GM18861 (cell line): Measurements from ENCODE around the gene AHNAK.
"Not testable (repeated sequence)": the region's sequence is repeated elsewhere in the genome, so short reads cannot be mapped to it uniquely, and the experiment has no call there.

ENCODE experiments used
- ATAC-seq: cut with Tn5 transposase; IDR thresholded peaks from one replicate; pipeline ENCODE4 v1.9.1; 2021; ENCODE audit not compliant: unreplicated experiment

Gene AHNAK

GRCh38 chr11:62499311-62499943, 47.2 kb downstream of the AHNAK start:
- not testable (repeated sequence) for ATAC-seq

- ATAC-seq = no peak
These were observed 47.9 kb downstream of the AHNAK start for GRCh38 chr11:62498492-62499286.

DNA sequence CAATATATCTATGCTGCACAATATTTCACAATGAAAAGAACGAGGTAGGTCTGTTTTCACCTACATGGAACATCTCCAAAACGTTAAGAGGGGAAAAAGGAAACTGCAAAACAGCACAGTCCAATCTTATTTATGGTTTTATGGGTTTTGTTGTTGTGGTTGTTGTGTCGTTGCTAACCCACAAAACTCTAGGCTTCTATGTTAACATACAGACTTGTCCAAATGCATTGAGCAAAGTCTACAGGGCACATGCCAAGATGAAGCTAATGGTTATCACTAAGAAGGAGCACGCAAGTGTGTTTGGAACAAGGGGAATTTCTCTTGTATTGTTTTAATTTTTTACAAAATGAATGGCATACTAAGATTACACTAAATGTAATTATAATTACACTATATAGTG, 48.6 kb downstream of the AHNAK start:
- no peak for ATAC-seq

DNA sequence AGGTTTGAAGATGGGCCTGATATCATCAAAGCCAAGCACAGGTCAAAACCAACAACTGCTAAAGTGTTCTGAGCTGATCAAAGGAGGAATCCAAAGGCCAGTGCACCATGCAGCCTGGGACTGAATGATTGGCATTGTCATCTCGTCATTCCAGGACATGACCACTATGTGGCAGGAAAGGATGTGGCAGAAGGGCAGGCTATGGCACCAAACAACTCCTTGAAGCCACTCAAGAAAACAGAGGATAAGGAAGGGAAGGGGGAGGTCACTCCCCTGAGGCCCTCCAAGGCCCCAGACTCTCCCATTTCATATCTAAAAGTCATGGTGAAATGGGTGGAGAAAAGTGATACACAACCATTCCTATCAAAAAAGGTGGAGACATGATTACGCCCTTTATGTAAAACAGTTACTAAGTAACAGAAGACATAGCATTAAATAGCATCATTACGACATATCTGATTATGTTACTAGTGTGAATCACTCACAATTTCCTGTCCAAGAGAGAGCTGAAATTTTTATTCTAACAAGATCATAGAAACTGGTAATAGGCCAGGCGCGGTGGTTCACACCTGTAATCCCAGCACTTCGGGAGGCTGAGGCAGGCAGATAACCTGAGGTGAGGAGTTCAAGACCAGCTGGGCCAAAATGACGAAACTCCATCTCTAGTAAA, 49.3 kb downstream of the AHNAK start:
- no peak for ATAC-seq

DNA sequence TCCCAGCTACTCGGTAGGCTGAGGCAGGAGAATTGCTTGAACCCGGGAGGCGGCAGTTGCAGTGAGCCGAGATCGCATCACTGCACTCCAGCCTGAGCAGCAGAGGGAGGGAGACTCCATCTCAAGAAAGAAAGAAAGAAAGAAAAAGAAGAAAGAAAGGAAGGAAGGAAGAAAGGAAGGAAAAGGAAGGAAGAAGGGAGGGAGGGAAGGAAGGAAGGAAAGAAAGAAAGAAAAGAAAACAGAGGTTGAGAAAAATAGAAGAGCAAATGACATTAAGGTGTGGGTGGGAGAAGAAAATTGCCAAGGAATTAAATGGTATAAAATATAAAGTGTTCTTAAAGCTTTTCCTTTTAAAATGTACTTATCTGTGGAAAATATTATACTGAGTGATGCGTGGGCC, 49.9 kb downstream of the AHNAK start:
- no peak for ATAC-seq

DNA sequence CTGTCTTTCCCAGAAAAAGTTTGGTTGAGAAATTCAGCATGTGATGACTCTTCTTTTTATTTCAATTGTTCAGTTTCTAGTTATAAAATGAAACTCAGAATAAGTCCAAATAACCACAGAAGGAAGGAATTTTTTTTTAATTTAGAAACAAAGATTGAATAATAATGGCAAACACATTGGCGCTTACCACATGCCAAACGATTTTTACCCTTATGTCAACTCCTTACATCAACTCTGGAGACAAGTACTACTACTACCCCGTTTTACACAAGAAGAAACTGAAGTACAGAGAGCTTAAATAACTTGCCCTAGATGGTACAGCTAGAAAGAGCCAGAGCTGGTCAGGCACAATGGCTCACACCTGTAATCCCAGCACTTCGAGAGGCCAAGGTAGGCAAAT, 52.4 kb downstream of the AHNAK start:
- no peak for ATAC-seq

GRCh38 chr11:62493801-62494200, 52.8 kb downstream of the AHNAK start:
- ATAC-seq = no peak

DNA sequence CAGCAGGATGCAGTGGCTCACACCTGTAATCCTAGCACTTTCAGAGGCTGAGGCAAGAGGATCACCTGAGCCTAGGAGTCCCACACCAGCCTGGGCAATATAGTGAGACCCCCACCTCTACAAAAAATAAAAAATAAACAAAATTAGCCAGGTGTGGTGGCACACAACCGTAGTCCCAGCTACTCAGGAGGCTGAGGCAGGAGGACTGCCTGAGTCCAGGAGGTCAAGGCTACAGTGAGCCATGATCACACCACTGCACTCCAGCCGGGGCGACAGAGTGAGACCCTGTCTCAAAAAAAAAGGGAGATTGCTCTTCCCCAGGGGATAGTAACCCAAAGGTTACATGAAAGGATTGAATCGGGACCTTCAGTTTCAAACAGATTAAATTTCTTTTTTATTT, 54.0 kb downstream of the AHNAK start:
- ATAC-seq = no peak

DNA sequence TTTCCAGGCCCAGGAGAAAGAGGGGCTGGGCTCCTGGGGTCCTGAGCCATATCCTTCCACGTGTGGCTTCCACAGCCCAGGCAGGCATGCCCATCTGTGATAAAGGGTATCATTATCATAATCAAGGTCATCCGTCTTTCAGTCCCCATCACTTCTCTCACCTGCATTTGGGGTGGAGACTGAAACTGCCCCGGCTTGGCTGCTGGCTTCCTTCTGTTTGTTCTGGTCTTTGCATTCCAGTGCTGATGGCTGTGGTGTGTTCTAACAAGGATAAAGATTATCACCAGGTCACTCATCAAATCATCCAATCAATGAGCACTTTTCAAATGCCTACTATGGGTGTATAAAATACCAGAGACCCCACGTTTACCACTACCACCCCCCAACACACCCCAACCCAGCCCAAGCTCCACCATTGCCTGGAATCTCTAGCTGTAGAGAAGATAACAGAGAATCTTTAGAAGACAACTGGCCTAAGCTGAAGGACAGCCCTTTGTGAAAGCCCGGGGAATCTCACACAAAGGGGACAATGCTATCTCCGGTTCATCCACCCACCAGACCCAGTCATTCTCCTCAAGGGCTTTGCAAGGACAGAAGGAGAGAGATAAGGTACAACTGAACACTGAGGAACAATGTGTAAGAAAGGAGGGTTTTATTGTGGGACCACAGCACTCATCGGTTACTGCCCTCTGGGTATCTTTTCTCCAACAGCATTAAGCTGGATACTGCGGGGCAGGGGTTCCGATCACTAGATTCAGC, 54.9 kb downstream of the AHNAK start:
- ATAC-seq = no peak

- ATAC-seq = no peak
These were observed 57.4 kb downstream of the AHNAK start for GRCh38 chr11:62489204-62489603.

- ATAC-seq = no peak
These were observed 58.7 kb downstream of the AHNAK start for GRCh38 chr11:62487738-62488551.

DNA sequence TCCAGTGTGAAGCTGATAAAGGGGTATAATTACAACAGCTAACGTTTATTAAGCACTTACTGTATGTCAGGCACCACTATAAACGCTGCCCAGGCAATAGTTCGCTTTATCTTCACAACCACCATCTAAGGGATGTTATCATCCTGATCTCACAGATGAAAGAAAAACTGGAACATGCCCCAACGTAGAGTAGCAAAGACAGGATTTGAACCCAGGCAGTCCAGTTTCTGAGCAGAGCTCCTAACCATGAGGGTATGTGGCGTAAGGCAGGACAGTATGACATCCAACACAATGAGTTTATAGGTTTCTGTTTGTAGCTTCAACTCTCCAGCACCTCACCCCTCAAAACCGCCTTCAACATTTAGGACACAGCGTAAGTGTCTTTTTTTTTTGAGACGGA, 59.5 kb downstream of the AHNAK start:
- ATAC-seq = no peak

- no peak for ATAC-seq
These were observed 62.3 kb downstream of the AHNAK start for GRCh38 chr11:62484352-62484751.

GRCh38 chr11:62482753-62483152, 63.9 kb downstream of the AHNAK start:
- no peak for ATAC-seq

GRCh38 chr11:62479631-62480201, 66.9 kb downstream of the AHNAK start:
- no peak for ATAC-seq

DNA sequence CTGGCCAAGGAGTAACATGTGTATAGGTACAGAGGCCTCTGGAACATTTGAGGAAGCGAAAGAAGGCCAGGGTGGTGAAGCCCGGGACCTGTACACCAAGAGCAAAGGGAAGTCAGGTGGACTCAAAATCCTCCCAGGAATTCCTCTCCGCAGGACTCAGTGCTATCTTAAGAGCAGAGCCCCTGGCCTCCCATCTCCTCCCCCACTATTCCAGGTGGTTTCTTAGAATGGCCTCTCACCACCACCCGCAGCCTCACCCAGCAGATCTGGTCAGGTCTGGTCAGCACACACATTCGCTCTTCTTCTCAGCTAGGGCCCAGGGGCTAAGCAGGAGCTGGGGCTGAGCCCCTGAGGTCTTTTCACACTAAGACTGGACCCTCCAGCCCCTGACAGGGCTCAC, 68.7 kb downstream of the AHNAK start:
- no peak for ATAC-seq

DNA sequence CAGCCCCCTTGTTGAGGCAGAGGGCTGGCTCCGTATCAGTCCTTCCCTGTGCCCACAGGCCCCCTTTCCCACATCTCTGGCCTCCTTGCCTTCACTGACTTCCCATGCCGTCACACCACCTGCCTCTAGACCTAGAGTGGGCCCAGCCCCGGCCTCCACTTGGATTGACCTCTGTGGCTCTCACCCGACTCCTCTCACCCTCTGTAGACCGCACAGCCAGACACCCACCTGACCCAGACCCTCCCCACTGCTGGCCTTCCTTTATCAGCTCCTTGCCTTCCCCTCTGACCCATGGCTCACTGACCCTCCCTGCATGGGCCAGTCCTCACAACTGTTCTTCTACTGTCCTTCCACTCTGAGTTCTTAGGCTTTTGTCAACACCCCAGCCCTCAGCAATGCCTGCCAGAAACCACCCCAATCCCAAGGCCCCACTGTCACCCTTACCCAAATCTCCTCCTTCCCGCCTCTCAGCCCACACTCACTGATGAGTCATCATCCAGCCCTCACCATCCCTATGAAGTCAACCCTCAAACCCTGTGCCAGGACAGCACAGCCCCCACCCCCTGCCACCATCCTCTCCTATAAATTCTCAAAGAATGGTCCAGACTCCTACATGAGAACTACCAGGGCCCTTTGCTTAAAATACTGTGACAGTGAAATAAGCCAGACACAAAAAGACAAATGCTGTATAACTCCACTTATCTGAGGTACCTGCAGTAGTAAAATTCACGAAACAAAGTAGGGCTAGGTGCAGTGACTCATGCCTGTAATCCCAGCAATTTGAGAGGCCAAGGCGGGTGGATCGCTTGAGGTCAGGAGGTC, 74.3 kb downstream of the AHNAK start:
- ATAC-seq = no peak

GRCh38 chr11:62471603-62472002, 75.0 kb downstream of the AHNAK start:
- ATAC-seq = no peak

GRCh38 chr11:62468577-62468976, 78.0 kb downstream of the AHNAK start:
- ATAC-seq = no peak
